HCT116 (cell line): ENCODE results near the gene FAM53B. TPM values are rescaled to one million over a fixed set of nuclear protein-coding genes. Genes with fewer than 3 reads are reported as not detected.
A peak's percentile ranks its signal among the peaks of the same experiment; 100 is the strongest.

Source experiments
- ATAC-seq: fragments of 200-7000 bp; cut with Tn5 transposase; 2 replicates; pipeline ENCODE4 v1.9.1; 2020; ENCODE audit warnings: mild to moderate bottlenecking, moderate library complexity
- BruUV-seq: library from RNA; stranded (reverse); fragments of 400-500 nt; replicated peaks from 2 replicates; lab custom pipeline; 2021; lab: Mats Ljungman, UMichigan
- CTCF ChIA-PET: fragments of 300-600 bp; sonication (Branson Sonifier 250); formaldehyde crosslinking; loops from one replicate; lab custom pipeline; 2021; ENCODE audit warnings: antibody characterized with exemption; lab: Charles Lee
- POLR2A ChIA-PET: fragments of 300-600, 350-600 bp; sonication (Branson Sonifier 250); formaldehyde crosslinking; loops from one replicate; lab custom pipeline; 2021; ENCODE audit warnings: antibody characterized with exemption; lab: Charles Lee
- RAD21 ChIA-PET, 2 experiments: fragments of 300-600 bp; sonication (Branson Sonifier 250); formaldehyde crosslinking; loops; one replicate each; lab custom pipeline; 2023; ENCODE audit warnings: low total read pairs in 2 of 2; ENCODE audit not compliant: uncharacterized antibody in 2 of 2, unreplicated experiment in 2 of 2, low non-redundant PET in 1 of 2; lab: Charles Lee
- DNase-seq: peaks from one replicate; pipeline ENCODE4 v3.0.0-alpha.2; 2010; ENCODE audit warnings: low read depth, low spot score
- H2AFZ ChIP-seq: fragments of 200-600 bp; shearing (Covaris generic), sonication (generic); 2 replicates; pipeline ENCODE4 v1.6.1; 2017; ENCODE audit warnings: low read depth, mixed run types, mixed read lengths, antibody characterized with exemption, low read length; ENCODE audit not compliant: poor library complexity, severe bottlenecking
- H3K27ac ChIP-seq: 2 replicates; pipeline ENCODE4 v1.5.1; 2012; ENCODE audit warnings: low read depth, low read length
- H3K27me3 ChIP-seq: fragments of 200-600 bp; sonication (generic); 2 replicates; pipeline ENCODE4 v1.6.1; 2016; ENCODE audit warnings: mixed run types, low read length, mixed read lengths; ENCODE audit not compliant: insufficient read depth
- H3K36me3 ChIP-seq, 2 experiments: fragments of 200-500 bp in 1 of 2; fragments of 200-600 bp in 1 of 2; sonication (Bioruptor generic) in 1 of 2; sonication (generic) in 1 of 2; 2 replicates each; pipeline versions ENCODE4 v1.5.1 to v1.6.1; 2014 to 2016; ENCODE audit warnings: low read length in 2 of 2, inconsistent platforms in 1 of 2, mixed read lengths in 1 of 2, mixed run types in 1 of 2; ENCODE audit not compliant: insufficient read depth in 2 of 2, control insufficient read depth in 1 of 2
- H3K4me1 ChIP-seq, 2 experiments: fragments of 200-600 bp in 1 of 2; sonication (generic) in 1 of 2; 2 replicates each; pipeline versions ENCODE4 v1.5.1 to v1.6.1; 2012 to 2017; ENCODE audit warnings: low read length in 2 of 2, inconsistent platforms in 1 of 2, mild to moderate bottlenecking in 1 of 2, mixed read lengths in 1 of 2, mixed run types in 1 of 2, moderate library complexity in 1 of 2; ENCODE audit not compliant: insufficient read depth in 2 of 2, control insufficient read depth in 1 of 2
- H3K4me2 ChIP-seq: fragments of 200-600 bp; sonication (generic); 2 replicates; pipeline ENCODE4 v1.6.1; 2017; ENCODE audit warnings: mixed run types, low read length, mixed read lengths
- H3K4me3 ChIP-seq, 2 experiments: fragments of 200-600 bp in 1 of 2; sonication (generic) in 1 of 2; replicated peaks in 1 of 2; 2 replicates each; pipeline ENCODE4 v1.5.1; 2011 to 2016; ENCODE audit warnings: low read length in 2 of 2, control low read depth in 1 of 2, low read depth in 1 of 2, mild to moderate bottlenecking in 1 of 2, mixed read lengths in 1 of 2, mixed run types in 1 of 2
- H3K79me2 ChIP-seq: fragments of 200-600 bp; sonication (generic); 2 replicates; pipeline ENCODE4 v1.6.1; 2017; ENCODE audit warnings: mild to moderate bottlenecking, mixed run types, low read length, moderate library complexity, mixed read lengths; ENCODE audit not compliant: insufficient read depth
- H3K9ac ChIP-seq: fragments of 200-600 bp; sonication (generic); 2 replicates; pipeline ENCODE4 v1.6.1; 2016; ENCODE audit warnings: low read length, mixed read lengths
- H3K9me2 ChIP-seq: fragments of 200-600 bp; sonication (generic), shearing (Covaris generic); 2 replicates; pipeline ENCODE4 v1.6.1; 2017; ENCODE audit warnings: mixed run types, mild to moderate bottlenecking, moderate library complexity; ENCODE audit not compliant: insufficient read depth
- H3K9me3 ChIP-seq, 2 experiments: fragments of 200-500 bp in 1 of 2; fragments of 200-600 bp in 1 of 2; sonication (Bioruptor generic) in 1 of 2; sonication (generic) in 1 of 2; 2 replicates each; pipeline ENCODE4 v1.6.1; 2014 to 2017; ENCODE audit warnings: low read length in 2 of 2, mixed read lengths in 2 of 2, inconsistent platforms in 1 of 2, low read depth in 1 of 2, mild to moderate bottlenecking in 1 of 2, mixed run types in 1 of 2, moderate library complexity in 1 of 2; ENCODE audit not compliant: control insufficient read depth in 1 of 2, insufficient read depth in 1 of 2
- H4K20me1 ChIP-seq: fragments of 200-600 bp; sonication (generic), shearing (Covaris generic); 2 replicates; pipeline ENCODE4 v1.6.1; 2017; ENCODE audit warnings: mixed run types, mild to moderate bottlenecking, moderate library complexity; ENCODE audit not compliant: insufficient read depth
- JUND ChIP-seq: IDR thresholded peaks from 2 replicates; pipeline ENCODE4 v1.6.1; 2012
- SIN3A ChIP-seq: IDR thresholded peaks from 2 replicates; pipeline ENCODE4 v1.6.1; 2012; ENCODE audit warnings: low read depth
- TCF7L2 ChIP-seq: IDR thresholded peaks from 2 replicates; pipeline ENCODE4 v1.7.0; 2011; ENCODE audit warnings: borderline replicate concordance, inconsistent platforms; ENCODE audit not compliant: insufficient read depth, insufficient read length; ENCODE audit errors: extremely low read depth
- YY1 ChIP-seq: IDR thresholded peaks from 2 replicates; pipeline ENCODE4 v1.6.1; 2011; ENCODE audit warnings: low read length, low read depth, moderate library complexity, mild to moderate bottlenecking; ENCODE audit not compliant: insufficient replicate concordance; ENCODE audit errors: extremely low read depth
- intact Hi-C: fragments of 100-400 bp; cut with micrococcal nuclease; formaldehyde crosslinking; loops from 2 replicates; pipeline ENCODE4 v1.10.0; 2022
- total RNA-seq: library from RNA; stranded (reverse); gene quantifications from one replicate; pipeline ENCODE4 v1.2.1, GENCODE V29; 2021; ENCODE audit not compliant: unreplicated experiment
- TF ChIP-seq, protein P1 (sequence below), 3 experiments: fragments of 200-600 bp in 1 of 3; sonication (generic) in 1 of 3; IDR thresholded peaks in 2 of 3; conservative IDR thresholded peaks in 1 of 3; 2 replicates each; pipeline ENCODE4 v1.5.1; 2012 to 2017; ENCODE audit warnings: low read depth in 2 of 3, low read length in 2 of 3, antibody characterized with exemption in 1 of 3, borderline replicate concordance in 1 of 3, control low read depth in 1 of 3, mild to moderate bottlenecking in 1 of 3, mixed read lengths in 1 of 3, mixed run types in 1 of 3, moderate library complexity in 1 of 3; ENCODE audit not compliant: insufficient read depth in 1 of 3
- TF ChIP-seq, protein P2 (sequence below): IDR thresholded peaks from 2 replicates; pipeline ENCODE4 v1.6.1; 2012; ENCODE audit warnings: low read depth
- TF ChIP-seq, protein P3 (sequence below): IDR thresholded peaks from 2 replicates; pipeline ENCODE4 v1.6.1; 2012

The FAM53B gene
- total RNA-seq, 1 experiment from 2014 or later, result 19.6 TPM

DNA sequence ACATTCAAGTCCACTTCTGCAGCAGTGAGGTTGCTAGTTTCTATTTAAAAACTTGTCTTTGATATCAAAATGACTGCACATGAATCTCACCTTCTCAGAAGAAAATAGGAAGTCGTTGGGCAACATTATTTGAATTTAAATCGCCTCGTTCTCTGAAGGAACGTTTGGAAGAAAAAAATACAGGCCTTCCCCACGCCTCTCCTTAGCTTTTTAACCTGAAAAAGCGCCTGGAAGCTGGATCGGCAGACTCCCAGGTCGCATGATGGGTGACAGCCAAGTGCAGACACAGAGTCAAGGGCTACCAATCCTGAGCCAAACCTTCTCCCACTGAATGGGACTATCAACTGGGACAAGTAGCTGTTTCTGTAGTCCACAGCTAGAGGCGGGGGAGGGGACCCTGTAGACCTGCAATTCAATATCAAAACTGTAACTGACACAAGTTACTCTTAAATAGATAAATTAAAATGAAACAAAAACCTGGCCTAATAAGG, 2.2 kb downstream of the FAM53B start:
- ChIA-PET CTCF (interaction anchor here (0.6 to 3.0 kb wide), 40 partner anchors 8 to 747 kb away, joined by 3 to 46 read pairs (median 5); partner anchors contain the start of genes EEF1AKMT2 and LHPP), POLR2A (interaction anchor here (0.8 kb wide), 1 partner anchor 16 kb away, joined by 3 read pairs; no protein-coding TSS in a partner anchor), RAD21 (interaction anchor here (0.6 to 1.2 kb wide), 2 partner anchors 203 to 212 kb away, joined by 3 to 10 read pairs (median 7); no protein-coding TSS in a partner anchor)
- Histone ChIP-seq H3K9me3 (no peaks in the 10 kb centered on the region), H4K20me1 (no peaks in the 10 kb centered on the region), H3K4me3 (no peak overlapping the region), H3K9ac (no peak overlapping the region), H3K4me1 (peaks cover 24 to 45% of the 10 kb centered on the region in 2 experiments), H2AFZ (no peak overlapping the region), H3K9me2 (no peaks in the 10 kb centered on the region), H3K4me2 (0 out of 2 replicates have a peak overlapping the region, but pooled peaks have one; percentile 90), H3K36me3 (no peaks in the 10 kb centered on the region), H3K27ac (no peak overlapping the region), H3K27me3 (no peaks in the 10 kb centered on the region), H3K79me2 (peaks cover 27% of the 10 kb centered on the region; the same call in 1 of the 2 replicates)
- BruUV-seq, result no TSS peak
- intact Hi-C loops, result loop anchor here (1.0 to 5.0 kb wide), 6 partner anchors 95 to 1160 kb away; partner anchors contain the start of gene OAT
- TF ChIP-seq JUND (no peak), TCF7L2 (no peak), YY1 (no peak), SIN3A (no peak)
- TF ChIP-seq, protein P1, sequence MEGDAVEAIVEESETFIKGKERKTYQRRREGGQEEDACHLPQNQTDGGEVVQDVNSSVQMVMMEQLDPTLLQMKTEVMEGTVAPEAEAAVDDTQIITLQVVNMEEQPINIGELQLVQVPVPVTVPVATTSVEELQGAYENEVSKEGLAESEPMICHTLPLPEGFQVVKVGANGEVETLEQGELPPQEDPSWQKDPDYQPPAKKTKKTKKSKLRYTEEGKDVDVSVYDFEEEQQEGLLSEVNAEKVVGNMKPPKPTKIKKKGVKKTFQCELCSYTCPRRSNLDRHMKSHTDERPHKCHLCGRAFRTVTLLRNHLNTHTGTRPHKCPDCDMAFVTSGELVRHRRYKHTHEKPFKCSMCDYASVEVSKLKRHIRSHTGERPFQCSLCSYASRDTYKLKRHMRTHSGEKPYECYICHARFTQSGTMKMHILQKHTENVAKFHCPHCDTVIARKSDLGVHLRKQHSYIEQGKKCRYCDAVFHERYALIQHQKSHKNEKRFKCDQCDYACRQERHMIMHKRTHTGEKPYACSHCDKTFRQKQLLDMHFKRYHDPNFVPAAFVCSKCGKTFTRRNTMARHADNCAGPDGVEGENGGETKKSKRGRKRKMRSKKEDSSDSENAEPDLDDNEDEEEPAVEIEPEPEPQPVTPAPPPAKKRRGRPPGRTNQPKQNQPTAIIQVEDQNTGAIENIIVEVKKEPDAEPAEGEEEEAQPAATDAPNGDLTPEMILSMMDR (IDR thresholded peaks at IDR 0.05 in 2 of 3, conservative IDR thresholded peaks at IDR 0.05 in 1 of 3; ENCODE audit: borderline replicate concordance in 1 of 3, insufficient read depth in 1 of 3, low read depth in 2 of 3, low read length in 2 of 3), result no peak
- TF ChIP-seq, protein P2, sequence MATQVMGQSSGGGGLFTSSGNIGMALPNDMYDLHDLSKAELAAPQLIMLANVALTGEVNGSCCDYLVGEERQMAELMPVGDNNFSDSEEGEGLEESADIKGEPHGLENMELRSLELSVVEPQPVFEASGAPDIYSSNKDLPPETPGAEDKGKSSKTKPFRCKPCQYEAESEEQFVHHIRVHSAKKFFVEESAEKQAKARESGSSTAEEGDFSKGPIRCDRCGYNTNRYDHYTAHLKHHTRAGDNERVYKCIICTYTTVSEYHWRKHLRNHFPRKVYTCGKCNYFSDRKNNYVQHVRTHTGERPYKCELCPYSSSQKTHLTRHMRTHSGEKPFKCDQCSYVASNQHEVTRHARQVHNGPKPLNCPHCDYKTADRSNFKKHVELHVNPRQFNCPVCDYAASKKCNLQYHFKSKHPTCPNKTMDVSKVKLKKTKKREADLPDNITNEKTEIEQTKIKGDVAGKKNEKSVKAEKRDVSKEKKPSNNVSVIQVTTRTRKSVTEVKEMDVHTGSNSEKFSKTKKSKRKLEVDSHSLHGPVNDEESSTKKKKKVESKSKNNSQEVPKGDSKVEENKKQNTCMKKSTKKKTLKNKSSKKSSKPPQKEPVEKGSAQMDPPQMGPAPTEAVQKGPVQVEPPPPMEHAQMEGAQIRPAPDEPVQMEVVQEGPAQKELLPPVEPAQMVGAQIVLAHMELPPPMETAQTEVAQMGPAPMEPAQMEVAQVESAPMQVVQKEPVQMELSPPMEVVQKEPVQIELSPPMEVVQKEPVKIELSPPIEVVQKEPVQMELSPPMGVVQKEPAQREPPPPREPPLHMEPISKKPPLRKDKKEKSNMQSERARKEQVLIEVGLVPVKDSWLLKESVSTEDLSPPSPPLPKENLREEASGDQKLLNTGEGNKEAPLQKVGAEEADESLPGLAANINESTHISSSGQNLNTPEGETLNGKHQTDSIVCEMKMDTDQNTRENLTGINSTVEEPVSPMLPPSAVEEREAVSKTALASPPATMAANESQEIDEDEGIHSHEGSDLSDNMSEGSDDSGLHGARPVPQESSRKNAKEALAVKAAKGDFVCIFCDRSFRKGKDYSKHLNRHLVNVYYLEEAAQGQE, result no peak
- TF ChIP-seq, protein P3, sequence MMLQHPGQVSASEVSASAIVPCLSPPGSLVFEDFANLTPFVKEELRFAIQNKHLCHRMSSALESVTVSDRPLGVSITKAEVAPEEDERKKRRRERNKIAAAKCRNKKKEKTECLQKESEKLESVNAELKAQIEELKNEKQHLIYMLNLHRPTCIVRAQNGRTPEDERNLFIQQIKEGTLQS, result no peak
- DNase-seq (no peak), ATAC-seq (no peak)
